ENCODE measurements around the gene SAMD8. TPM values are rescaled to one million over a fixed set of nuclear protein-coding genes. Genes with fewer than 3 reads are reported as not detected.

SAMD8 gene
- total RNA-seq = 10 to 100 TPM in 1 of 2 donors, 1 to 10 TPM in 1; 8.9 to 21.5 TPM

- H3K9me3 ChIP-seq = no peaks in the 10 kb centered on the region
- peak; percentile 94 for DNase-seq
- H3K4me1 ChIP-seq = no peaks in the 10 kb centered on the region
- peak within 1 kb of the TSS; percentile 96 for H3K27ac ChIP-seq
- H3K9ac ChIP-seq (ENCODE audit: low read depth in 2 of 2, low read length in 2 of 2) = peak within 1 kb of the TSS; percentile 92 to 96
- no peaks in the 10 kb centered on the region for H3K36me3 ChIP-seq
- TF ChIP-seq CTCF (IDR thresholded peaks at IDR 0.05) = peak; percentile 27
- peak within 1 kb of the TSS; percentile 69 for H3K4me3 ChIP-seq
- intact Hi-C loops (cut with DNase I) = no loop called here
- H3K27me3 ChIP-seq = no peaks in the 10 kb centered on the region
These were observed at the start of gene SAMD8 for GRCh38 chr10:75111365-75111906. Gene SAMD8 (plus strand): TSS chr10:75111656. CDS start chr10:75150529, 38,873 bp downstream.

GRCh38 chr10:75061709-75062505 lies 49.5 kb upstream of the SAMD8 start:
- Histone ChIP-seq H3K9ac (ENCODE audit: low read depth in 2 of 2, low read length in 2 of 2) (no peak overlapping the region), H3K4me3 (no peak overlapping the region), H3K9me3 (no peaks in the 10 kb centered on the region), H3K27ac (no peak overlapping the region), H3K4me1 (no peaks in the 10 kb centered on the region), H3K36me3 (no peaks in the 10 kb centered on the region), H3K27me3 (no peaks in the 10 kb centered on the region)
- no peak for DNase-seq
- intact Hi-C loops (cut with DNase I) = no loop called here
- no peak for TF ChIP-seq CTCF (IDR thresholded peaks at IDR 0.05)

- Histone ChIP-seq H3K4me1 (no peaks in the 10 kb centered on the region), H3K9me3 (no peaks in the 10 kb centered on the region), H3K27me3 (no peaks in the 10 kb centered on the region), H3K4me3 (no peak overlapping the region), H3K27ac (no peak overlapping the region), H3K36me3 (no peaks in the 10 kb centered on the region), H3K9ac (ENCODE audit: low read depth in 2 of 2, low read length in 2 of 2) (no peak overlapping the region)
- peak; percentile 25 for DNase-seq
- intact Hi-C loops (cut with DNase I) = no loop called here
- no peak for TF ChIP-seq CTCF (IDR thresholded peaks at IDR 0.05)
These were observed 48.8 kb upstream of the SAMD8 start for GRCh38 chr10:75062506-75063299.

GRCh38 chr10:75063461-75064230 lies 47.8 kb upstream of the SAMD8 start:
- no peaks in the 10 kb centered on the region for H3K36me3 ChIP-seq
- no peak for TF ChIP-seq CTCF (IDR thresholded peaks at IDR 0.05)
- H3K9ac ChIP-seq (ENCODE audit: low read depth in 2 of 2, low read length in 2 of 2) = no peak overlapping the region
- no peaks in the 10 kb centered on the region for H3K27me3 ChIP-seq
- H3K4me1 ChIP-seq = no peaks in the 10 kb centered on the region
- H3K27ac ChIP-seq = no peak overlapping the region
- no peak overlapping the region for H3K4me3 ChIP-seq
- intact Hi-C loops (cut with DNase I) = no loop called here
- no peaks in the 10 kb centered on the region for H3K9me3 ChIP-seq
- no peak for DNase-seq

GRCh38 chr10:75065076-75065475 lies 46.4 kb upstream of the SAMD8 start:
- DNase-seq = no peak
- H3K4me3 ChIP-seq = no peak overlapping the region
- no peak for TF ChIP-seq CTCF (IDR thresholded peaks at IDR 0.05)
- H3K36me3 ChIP-seq = no peaks in the 10 kb centered on the region
- no peaks in the 10 kb centered on the region for H3K9me3 ChIP-seq
- no peaks in the 10 kb centered on the region for H3K27me3 ChIP-seq
- no peak overlapping the region for H3K9ac ChIP-seq (ENCODE audit: low read depth in 2 of 2, low read length in 2 of 2)
- no peaks in the 10 kb centered on the region for H3K4me1 ChIP-seq
- no peak overlapping the region for H3K27ac ChIP-seq
- intact Hi-C loops (cut with DNase I) = no loop called here

Data from colonic mucosa (tissue), 4 donors.